Activated CD8-positive, alpha-beta T cell treated with anti-CD3 and anti-CD28 coated beads for 36 hours (primary cell): ENCODE results near the gene ANTXR1. TPM values are rescaled to one million over a fixed set of nuclear protein-coding genes. Genes with fewer than 3 reads are reported as not detected.

Experiments
- ATAC-seq: fragments of 200-7000 bp; cut with Tn5 transposase; one replicate; pipeline ENCODE4 v1.10.0; 2021; ENCODE audit warnings: mild to moderate bottlenecking, moderate library complexity
- CTCF ChIA-PET: fragments of 350-600 bp; sonication (Branson Sonifier 250); formaldehyde crosslinking; loops from one replicate; lab custom pipeline; 2021; ENCODE audit warnings: antibody characterized with exemption; lab: Charles Lee
- POLR2A ChIA-PET: fragments of 350-600 bp; sonication (Branson Sonifier 250); formaldehyde crosslinking; loops from one replicate; lab custom pipeline; 2021; ENCODE audit warnings: antibody characterized with exemption; lab: Charles Lee
- DNase-seq: peaks from one replicate; pipeline ENCODE4 v3.0.0-alpha.2; 2020
- H3K27ac Mint-ChIP-seq: one replicate; pipeline ENCODE4 v1.8.0; 2021; ENCODE audit warnings: mild to moderate bottlenecking, mixed read lengths
- H3K27me3 Mint-ChIP-seq: one replicate; pipeline ENCODE4 v1.8.0; 2021; ENCODE audit warnings: mixed read lengths
- H3K36me3 Mint-ChIP-seq: one replicate; pipeline ENCODE4 v1.8.0; 2021; ENCODE audit warnings: low read depth, mixed read lengths
- H3K4me1 Mint-ChIP-seq: one replicate; pipeline ENCODE4 v1.8.0; 2021; ENCODE audit warnings: low read depth, mixed read lengths
- H3K4me3 Mint-ChIP-seq: one replicate; pipeline ENCODE4 v1.8.0; 2021; ENCODE audit warnings: mild to moderate bottlenecking, moderate library complexity, mixed read lengths
- H3K9me3 Mint-ChIP-seq: one replicate; pipeline ENCODE4 v1.8.0; 2021; ENCODE audit warnings: mixed read lengths
- intact Hi-C: fragments of 100-400 bp; cut with micrococcal nuclease; formaldehyde crosslinking; loops from one replicate; pipeline ENCODE4 v1.10.0; 2022
- total RNA-seq, 2 experiments: library from RNA; stranded (reverse); gene quantifications; one replicate each; pipeline ENCODE4 v1.2.3, GENCODE V29; 2021
- TF ChIP-seq, protein P1 (sequence below): fragments of 200-600 bp; IDR thresholded peaks from one replicate; pipeline ENCODE4 v1.8.0; 2022; ENCODE audit warnings: antibody characterized with exemption, mild to moderate bottlenecking

ANTXR1 gene
- total RNA-seq, 2 experiments from 2014 or later, result 0.05 to 0.09 TPM

DNA sequence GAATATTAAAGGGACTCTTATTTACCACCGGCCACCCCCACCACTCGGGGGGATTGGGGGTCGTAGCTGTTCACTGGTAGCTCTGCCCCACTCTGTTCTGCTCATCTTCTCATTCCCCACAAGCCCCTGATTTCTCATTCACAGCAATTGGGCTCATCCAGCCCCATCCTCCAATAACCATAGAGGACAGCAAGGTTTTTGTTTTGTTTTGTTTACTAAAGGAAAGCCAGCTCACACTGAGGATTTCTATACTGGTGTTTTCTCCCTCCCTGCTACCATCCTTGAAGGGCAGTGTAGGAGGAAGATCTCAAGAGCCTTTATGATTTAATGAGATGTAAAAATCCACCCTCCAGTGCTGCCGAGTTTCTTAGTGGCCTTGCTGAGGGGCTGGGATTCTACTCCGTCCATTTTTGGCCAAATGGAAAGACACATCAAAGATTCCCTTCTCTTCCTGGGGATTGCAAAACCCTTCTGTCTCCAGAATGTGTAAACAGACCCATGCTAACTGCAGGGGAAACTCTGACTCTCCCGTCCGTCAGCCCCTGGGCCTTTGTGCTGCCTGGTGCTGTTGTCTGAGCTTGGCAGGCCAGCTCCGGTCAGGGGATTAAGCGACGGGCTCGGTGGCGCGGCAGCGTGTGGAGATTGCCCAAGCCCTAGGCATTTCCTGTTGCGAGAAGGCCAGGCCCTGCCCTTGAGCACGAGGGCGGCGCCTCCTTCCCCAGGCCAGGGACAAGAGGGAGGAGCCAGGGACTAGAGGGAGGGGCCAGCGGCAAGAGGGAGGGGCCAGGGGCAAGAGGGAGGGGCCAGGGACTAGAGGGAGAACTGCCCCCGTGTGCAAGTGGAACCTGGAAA, 165.0 kb downstream of the ANTXR1 start:
- TF ChIP-seq, protein P1, sequence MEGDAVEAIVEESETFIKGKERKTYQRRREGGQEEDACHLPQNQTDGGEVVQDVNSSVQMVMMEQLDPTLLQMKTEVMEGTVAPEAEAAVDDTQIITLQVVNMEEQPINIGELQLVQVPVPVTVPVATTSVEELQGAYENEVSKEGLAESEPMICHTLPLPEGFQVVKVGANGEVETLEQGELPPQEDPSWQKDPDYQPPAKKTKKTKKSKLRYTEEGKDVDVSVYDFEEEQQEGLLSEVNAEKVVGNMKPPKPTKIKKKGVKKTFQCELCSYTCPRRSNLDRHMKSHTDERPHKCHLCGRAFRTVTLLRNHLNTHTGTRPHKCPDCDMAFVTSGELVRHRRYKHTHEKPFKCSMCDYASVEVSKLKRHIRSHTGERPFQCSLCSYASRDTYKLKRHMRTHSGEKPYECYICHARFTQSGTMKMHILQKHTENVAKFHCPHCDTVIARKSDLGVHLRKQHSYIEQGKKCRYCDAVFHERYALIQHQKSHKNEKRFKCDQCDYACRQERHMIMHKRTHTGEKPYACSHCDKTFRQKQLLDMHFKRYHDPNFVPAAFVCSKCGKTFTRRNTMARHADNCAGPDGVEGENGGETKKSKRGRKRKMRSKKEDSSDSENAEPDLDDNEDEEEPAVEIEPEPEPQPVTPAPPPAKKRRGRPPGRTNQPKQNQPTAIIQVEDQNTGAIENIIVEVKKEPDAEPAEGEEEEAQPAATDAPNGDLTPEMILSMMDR, result no peak

GRCh38 chr2:69178756-69179155, 165.8 kb downstream of the ANTXR1 start:
- no peaks in the 10 kb centered on the region for H3K9me3 Mint-ChIP-seq
- TF ChIP-seq, protein P1, result no peak
- H3K27ac Mint-ChIP-seq, result no peak overlapping the region
- CTCF ChIA-PET, result no interaction called here
- DNase-seq (no peak), ATAC-seq (no peak)
- POLR2A ChIA-PET, result no interaction called here
- no peaks in the 10 kb centered on the region for H3K36me3 Mint-ChIP-seq
- intact Hi-C loops, result no loop called here
- peaks cover 4% of the 10 kb centered on the region for H3K4me1 Mint-ChIP-seq
- no peak overlapping the region for H3K4me3 Mint-ChIP-seq
- peaks cover 13% of the 10 kb centered on the region for H3K27me3 Mint-ChIP-seq

More for the DNA sequence above, 165.0 kb downstream of the ANTXR1 start:
- Mint-ChIP-seq H3K27ac (no peak overlapping the region), H3K4me1 (peaks cover 4% of the 10 kb centered on the region), H3K27me3 (peaks cover 13% of the 10 kb centered on the region), H3K36me3 (no peaks in the 10 kb centered on the region), H3K4me3 (no peak overlapping the region), H3K9me3 (no peaks in the 10 kb centered on the region)
- peak; percentile 5 for DNase-seq
- CTCF ChIA-PET, result interaction anchor here (1.0 kb wide), 1 partner anchor 235 kb away, joined by 3 read pairs; no protein-coding TSS in a partner anchor
- POLR2A ChIA-PET, result no interaction called here
- peak; percentile 74 for ATAC-seq
- intact Hi-C loops, result no loop called here

DNA sequence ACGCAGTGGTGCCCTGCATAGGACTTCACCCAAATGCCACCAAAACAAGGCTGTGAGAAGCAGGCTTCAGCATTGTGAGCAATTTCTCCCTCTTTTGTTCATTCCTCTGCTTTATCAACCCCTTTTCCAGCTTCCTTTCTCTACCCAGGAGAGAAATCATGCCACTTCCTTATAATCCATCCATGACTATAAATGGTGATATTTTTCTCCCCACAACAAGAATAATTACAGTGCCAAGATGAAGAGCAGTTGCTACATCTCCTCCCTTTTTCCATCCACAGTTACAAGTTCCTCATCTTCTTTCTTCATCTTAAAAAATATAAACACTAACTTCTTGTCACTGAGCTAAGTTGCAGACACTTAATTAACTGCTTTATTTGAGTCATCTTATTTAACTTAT, 167.2 kb downstream of the ANTXR1 start:
- no peaks in the 10 kb centered on the region for H3K36me3 Mint-ChIP-seq

GRCh38 chr2:69180974-69181373, 168.0 kb downstream of the ANTXR1 start:
- H3K36me3 Mint-ChIP-seq, result no peaks in the 10 kb centered on the region
- CTCF ChIA-PET, result no interaction called here
- ATAC-seq, result no peak
- H3K27me3 Mint-ChIP-seq, result peaks cover 13% of the 10 kb centered on the region
- H3K4me3 Mint-ChIP-seq, result no peak overlapping the region
- no peak for DNase-seq
- TF ChIP-seq, protein P1, result no peak
- peaks cover 4% of the 10 kb centered on the region for H3K4me1 Mint-ChIP-seq
- POLR2A ChIA-PET, result no interaction called here
- no peaks in the 10 kb centered on the region for H3K9me3 Mint-ChIP-seq
- intact Hi-C loops, result no loop called here
- no peak overlapping the region for H3K27ac Mint-ChIP-seq

More for the DNA sequence above, 167.2 kb downstream of the ANTXR1 start:
- H3K9me3 Mint-ChIP-seq, result no peaks in the 10 kb centered on the region
- no peak for ATAC-seq
- H3K4me1 Mint-ChIP-seq, result peaks cover 4% of the 10 kb centered on the region
- intact Hi-C loops, result no loop called here
- no peak overlapping the region for H3K27ac Mint-ChIP-seq
- no peak overlapping the region for H3K4me3 Mint-ChIP-seq
- ChIA-PET CTCF (no interaction called here), POLR2A (no interaction called here)
- no peak for DNase-seq
- H3K27me3 Mint-ChIP-seq, result peaks cover 13% of the 10 kb centered on the region
- TF ChIP-seq, protein P1, result no peak

- ChIA-PET POLR2A (no interaction called here), CTCF (no interaction called here)
- DNase-seq (no peak), ATAC-seq (no peak)
- H3K4me1 Mint-ChIP-seq, result peaks cover 4% of the 10 kb centered on the region
- peaks cover 10% of the 10 kb centered on the region for H3K27me3 Mint-ChIP-seq
- no peaks in the 10 kb centered on the region for H3K9me3 Mint-ChIP-seq
- H3K36me3 Mint-ChIP-seq, result no peaks in the 10 kb centered on the region
- TF ChIP-seq, protein P1, result no peak
- no peak overlapping the region for H3K27ac Mint-ChIP-seq
- intact Hi-C loops, result no loop called here
- no peak overlapping the region for H3K4me3 Mint-ChIP-seq
Observed at GRCh38 chr2:69181806-69182427, 168.9 kb downstream of the ANTXR1 start.
